Right lobe of liver (tissue), 6 donors: ENCODE results near the gene KCNJ5. TPM values are rescaled to one million over a fixed set of nuclear protein-coding genes. Genes with fewer than 3 reads are reported as not detected.

ENCODE experiments used
- ATAC-seq, 4 donors: fragments of 200-7000 bp; cut with Tn5 transposase; one replicate each; pipeline ENCODE4 v1.9.1; 2020; ENCODE audit warnings: mild to moderate bottlenecking in 4 of 4, moderate library complexity in 4 of 4
- DNase-seq, 3 donors: peaks; one replicate each; pipeline ENCODE4 v3.0.0-alpha.2; 2020
- H3K27ac ChIP-seq, 3 donors: fragments of 200-600 bp; one replicate each; pipeline ENCODE4 v1.8.0; 2022
- H3K27me3 ChIP-seq, 2 donors: fragments of 200-600 bp; one replicate each; pipeline ENCODE4 v1.8.0; 2022
- H3K36me3 ChIP-seq, 4 donors: fragments of 200-600 bp; sonication (generic) in 1 of 4; one replicate each; pipeline versions ENCODE4 v1.5.1 to v1.8.0; 2017 to 2022; ENCODE audit warnings: control low read depth in 1 of 4
- H3K4me1 ChIP-seq, 4 donors: fragments of 200-600 bp; sonication (generic) in 1 of 4; one replicate each; pipeline versions ENCODE4 v1.5.1 to v1.8.0; 2017 to 2022; ENCODE audit warnings: control low read depth in 1 of 4
- H3K4me3 ChIP-seq, 3 donors: fragments of 200-600 bp; one replicate each; pipeline ENCODE4 v1.8.0; 2022
- H3K9me3 ChIP-seq, 4 donors: fragments of 200-600 bp; sonication (generic) in 1 of 4; one replicate each; pipeline versions ENCODE4 v1.5.1 to v1.8.0; 2017 to 2022; ENCODE audit warnings: control low read depth in 1 of 4
- CTCF ChIP-seq, 4 donors: fragments of 200-600 bp in 3 of 4; fragments of 450-650 bp in 1 of 4; IDR thresholded peaks; one replicate each; pipeline versions ENCODE4 v1.5.1 to v1.8.0; 2016 to 2022; ENCODE audit warnings: antibody characterized with exemption in 4 of 4, mild to moderate bottlenecking in 2 of 4
- POLR2A ChIP-seq: fragments of 450-650 bp; IDR thresholded peaks from one replicate; pipeline ENCODE4 v1.6.1; 2017; ENCODE audit warnings: antibody characterized with exemption, mild to moderate bottlenecking
- WGBS: methylation state at CpG from one replicate; pipeline ENCODE4 v1.1.6; 2018; ENCODE audit warnings: low coverage, low lambda C conversion rate; ENCODE audit not compliant: insufficient coverage; ENCODE audit errors: missing lambda C conversion rate; 5-methylcytosine and 5-hydroxymethylcytosine counted together
- intact Hi-C, 2 donors: fragments of 100-400 bp; cut with DNase I; formaldehyde crosslinking; loops; one replicate each; pipeline versions ENCODE4 v1.11.2 to v1.14.1; 2022
- total RNA-seq, 6 experiments: library from RNA; depleted of rRNA in 2 of 6; stranded (reverse); fragments of >200 nt in 2 of 6; fragmentation: NEBNext Ultra II Directional in 3 of 6; extraction: Animal tissue kit (Norgen Biotek cat#: 25700) in 3 of 6; gene quantifications; one replicate each; pipeline versions ENCODE4 v1.1.0 to v1.2.4, GENCODE V29; 2016 to 2023
- donor health status: DM: no; HTN: yes; CAD: no.
- donor health status: DM: no; HTN: no; CAD: no.
- donor health status: DM: no; HTN: no; CAD: no.
- donor health status: DM: no; HTN: yes; CAD: no.
- donor health status: DM: no; HTN: yes; CAD: no.

KCNJ5 gene
- total RNA-seq, 6 experiments from 2014 or later, result 0.05 to 0.80 (median 0.11) TPM

- intact Hi-C loops, result no loop called here
- no peak for ATAC-seq
- 64% methylated on average over 2 of the region's 2 CpGs for WGBS
- H3K27ac ChIP-seq, result no peak overlapping the region
- no peak overlapping the region for H3K4me3 ChIP-seq
- no peaks in the 10 kb centered on the region for H3K27me3 ChIP-seq
- TF ChIP-seq CTCF (IDR thresholded peaks at IDR 0.05) (no peak), POLR2A (no peak)
- DNase-seq, result no peak
- H3K9me3 ChIP-seq, result no peaks in the 10 kb centered on the region
- H3K4me1 ChIP-seq, result peaks cover 0 to 54% (median 24%) of the 10 kb centered on the region in 4 donors
- no peaks in the 10 kb centered on the region for H3K36me3 ChIP-seq
Measured at GRCh38 chr11:128896356-128896755, 5.2 kb downstream of the KCNJ5 start.

GRCh38 chr11:128897826-128898225 lies 6.7 kb downstream of the KCNJ5 start:
- TF ChIP-seq CTCF (IDR thresholded peaks at IDR 0.05) (no peak), POLR2A (no peak)
- H3K27me3 ChIP-seq, result no peaks in the 10 kb centered on the region
- no peak overlapping the region for H3K27ac ChIP-seq
- ATAC-seq, result no peak
- no peak for DNase-seq
- H3K4me1 ChIP-seq, result peaks cover 0 to 55% (median 24%) of the 10 kb centered on the region in 4 donors
- WGBS, result 83% methylated on average over 1 of the region's 1 CpG
- no peak overlapping the region for H3K4me3 ChIP-seq
- no peaks in the 10 kb centered on the region for H3K9me3 ChIP-seq
- intact Hi-C loops, result no loop called here
- H3K36me3 ChIP-seq, result no peaks in the 10 kb centered on the region

DNA sequence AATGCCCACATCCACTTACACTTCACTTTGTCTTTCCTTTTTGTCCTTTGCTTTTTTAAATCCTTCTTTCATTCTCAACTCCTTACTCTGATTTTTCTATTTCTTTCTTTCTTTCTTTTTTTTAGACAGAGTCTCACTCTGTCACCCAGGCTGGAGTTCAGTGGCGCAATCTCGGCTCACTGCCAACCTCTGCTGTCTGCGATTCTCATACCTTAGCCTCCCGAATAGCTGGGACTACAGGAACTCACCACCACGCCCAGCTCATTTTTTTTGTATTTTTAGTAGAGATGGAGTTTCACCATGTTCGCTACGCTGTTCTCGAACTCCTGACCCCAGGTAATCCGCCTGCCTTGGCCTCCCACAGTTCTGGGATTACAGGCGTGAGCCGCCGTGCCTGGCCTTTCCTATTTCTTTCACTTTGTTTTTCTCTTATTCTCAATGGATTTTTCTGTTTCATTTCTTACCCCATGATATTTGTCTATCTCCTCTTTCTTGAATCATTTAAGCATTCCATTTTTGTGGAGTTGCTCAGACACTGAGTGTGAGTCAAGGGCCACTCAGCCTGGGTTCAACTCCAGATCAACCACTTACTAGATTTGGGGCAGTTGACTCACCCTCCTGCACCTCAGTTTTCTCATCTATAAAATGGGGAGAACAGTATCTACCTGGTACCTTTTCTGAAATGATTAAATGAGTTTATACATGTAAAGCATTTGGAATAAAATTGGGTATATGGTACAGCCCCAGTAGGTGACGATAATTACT lies 7.6 kb downstream of the KCNJ5 start:
- DNase-seq (peak; percentile 83 to 88 (median 85)), ATAC-seq (peak; percentile 37 to 58 (median 48))
- no peaks in the 10 kb centered on the region for H3K27me3 ChIP-seq
- H3K4me3 ChIP-seq, result no peak overlapping the region
- TF ChIP-seq POLR2A (no peak), CTCF (IDR thresholded peaks at IDR 0.05) (no peak)
- WGBS, result 41% methylated on average over 13 of the region's 13 CpGs
- no peaks in the 10 kb centered on the region for H3K9me3 ChIP-seq
- no peaks in the 10 kb centered on the region for H3K36me3 ChIP-seq
- no peak overlapping the region for H3K27ac ChIP-seq
- peaks cover 0 to 47% (median 22%) of the 10 kb centered on the region in 4 donors for H3K4me1 ChIP-seq
- intact Hi-C loops, result no loop called here

GRCh38 chr11:128900468-128900867 lies 9.3 kb downstream of the KCNJ5 start:
- Histone ChIP-seq H3K4me3 (no peak overlapping the region), H3K27me3 (no peaks in the 10 kb centered on the region), H3K27ac (no peak overlapping the region), H3K9me3 (no peaks in the 10 kb centered on the region), H3K4me1 (peaks cover 0 to 39% (median 14%) of the 10 kb centered on the region in 4 donors), H3K36me3 (no peaks in the 10 kb centered on the region)
- TF ChIP-seq CTCF (IDR thresholded peaks at IDR 0.05) (no peak), POLR2A (no peak)
- 15% methylated on average over 4 of the region's 4 CpGs for WGBS
- intact Hi-C loops, result no loop called here
- ATAC-seq (peak; percentile 76 to 90 (median 78)), DNase-seq (peak; percentile 73 to 89 (median 82))
